ENCODE measurements around the gene MAD2L2. TPM values are rescaled to one million over a fixed set of nuclear protein-coding genes. Genes with fewer than 3 reads are reported as not detected.

The MAD2L2 gene
- polyA plus RNA-seq (2011; rRNA removed) (49.5 and 77.1 TPM in 2 replicates), polyA minus RNA-seq (2011; rRNA and poly(A)+ RNA removed) (29.9 and 44.6 TPM in 2 replicates)

DNA sequence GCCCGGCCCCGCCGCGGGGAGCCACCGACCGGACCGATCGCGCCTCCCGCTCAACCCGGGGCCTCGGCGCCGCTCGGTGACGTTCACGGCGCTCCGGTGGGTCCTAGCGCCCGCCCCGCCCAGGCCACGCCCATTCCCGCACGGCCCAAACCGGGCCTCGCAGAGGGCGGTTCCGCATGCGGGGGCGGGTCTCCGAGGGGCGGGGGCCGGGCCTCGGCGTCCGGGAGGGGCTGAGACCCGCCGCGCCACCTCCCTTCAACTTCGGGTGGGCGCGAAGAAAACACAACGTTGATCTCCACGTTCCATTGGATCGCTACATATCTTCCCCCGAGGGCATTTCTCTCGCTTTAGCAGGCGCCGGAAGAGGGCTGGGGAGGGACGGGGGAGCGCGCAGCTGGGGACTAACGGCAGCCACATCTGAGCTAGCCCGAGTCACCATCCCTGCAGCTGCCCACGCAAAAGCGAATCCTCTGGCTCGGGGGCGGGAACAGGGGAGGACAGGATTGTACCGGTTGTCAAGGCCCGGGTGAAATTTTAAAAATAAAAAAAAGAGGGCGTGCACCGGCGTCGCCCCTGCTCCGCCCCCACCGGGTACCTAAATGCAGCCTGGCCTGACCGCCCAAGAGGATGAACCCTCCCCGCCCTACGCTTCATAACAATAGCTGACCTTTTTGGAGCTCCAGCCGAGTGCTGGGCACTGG is at the start of gene MAD2L2:
Gene MAD2L2, minus strand, starts transcription at position 78 of the 701 bp plus-strand sequence. CDS start 547 bp downstream, outside the sequence.
- Histone ChIP-seq H3K27me3 (ENCODE audit: control insufficient read depth, insufficient read depth, low read length) (peaks cover 2% of the 10 kb centered on the region), H3K36me3 (ENCODE audit: control insufficient read depth, insufficient read depth, low read length) (peaks cover 7% of the 10 kb centered on the region), H3K4me3 (ENCODE audit: low read depth, low read length) (peak within 1 kb of the TSS; percentile 98)
- ChIA-PET POLR2A (no interaction called here), CTCF (interaction anchor here (0.7 to 3.5 kb wide), 7 partner anchors 9 to 245 kb away, joined by 3 to 25 read pairs (median 4); partner anchors contain the start of gene FBXO6)
- TF ChIP-seq, protein P1, sequence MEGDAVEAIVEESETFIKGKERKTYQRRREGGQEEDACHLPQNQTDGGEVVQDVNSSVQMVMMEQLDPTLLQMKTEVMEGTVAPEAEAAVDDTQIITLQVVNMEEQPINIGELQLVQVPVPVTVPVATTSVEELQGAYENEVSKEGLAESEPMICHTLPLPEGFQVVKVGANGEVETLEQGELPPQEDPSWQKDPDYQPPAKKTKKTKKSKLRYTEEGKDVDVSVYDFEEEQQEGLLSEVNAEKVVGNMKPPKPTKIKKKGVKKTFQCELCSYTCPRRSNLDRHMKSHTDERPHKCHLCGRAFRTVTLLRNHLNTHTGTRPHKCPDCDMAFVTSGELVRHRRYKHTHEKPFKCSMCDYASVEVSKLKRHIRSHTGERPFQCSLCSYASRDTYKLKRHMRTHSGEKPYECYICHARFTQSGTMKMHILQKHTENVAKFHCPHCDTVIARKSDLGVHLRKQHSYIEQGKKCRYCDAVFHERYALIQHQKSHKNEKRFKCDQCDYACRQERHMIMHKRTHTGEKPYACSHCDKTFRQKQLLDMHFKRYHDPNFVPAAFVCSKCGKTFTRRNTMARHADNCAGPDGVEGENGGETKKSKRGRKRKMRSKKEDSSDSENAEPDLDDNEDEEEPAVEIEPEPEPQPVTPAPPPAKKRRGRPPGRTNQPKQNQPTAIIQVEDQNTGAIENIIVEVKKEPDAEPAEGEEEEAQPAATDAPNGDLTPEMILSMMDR (IDR thresholded peaks at IDR 0.05; ENCODE audit: insufficient read depth, low read depth, low read length) = no peak
- peak; percentile 44 for DNase-seq (ENCODE audit: low read depth)

DNA sequence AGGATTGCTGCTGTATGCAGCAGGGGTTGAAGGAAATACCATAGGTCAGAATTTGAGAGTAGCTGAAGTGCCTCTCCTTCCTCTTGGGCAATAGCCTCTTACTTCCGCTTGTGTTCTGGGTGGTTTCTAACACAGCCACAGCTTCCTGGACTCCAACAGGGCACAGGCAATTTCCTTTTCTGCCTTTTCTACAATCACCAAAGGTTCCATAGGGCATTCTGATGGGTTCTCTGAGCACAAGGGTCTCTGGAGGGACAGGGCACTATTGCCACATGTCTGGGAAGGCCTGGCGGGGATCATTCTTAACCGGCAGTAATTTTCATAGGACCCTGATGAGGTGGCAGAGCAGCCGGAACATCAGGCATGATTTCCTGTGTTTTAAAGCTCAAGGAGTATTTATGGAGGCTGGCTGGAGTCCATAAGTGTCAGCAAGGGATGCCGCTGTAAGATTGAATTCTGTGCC is 49.5 kb upstream of the MAD2L2 start:
- ChIA-PET CTCF (interaction anchor here (0.7 to 2.4 kb wide), 7 partner anchors 8 to 693 kb away, joined by 3 to 11 read pairs (median 3); partner anchors contain the start of gene FBXO6), POLR2A (no interaction called here)
- no peaks in the 10 kb centered on the region for H3K27me3 ChIP-seq (ENCODE audit: control insufficient read depth, insufficient read depth, low read length)
- TF ChIP-seq, protein P1 (IDR thresholded peaks at IDR 0.05; ENCODE audit: insufficient read depth, low read depth, low read length) = no peak
- no peak overlapping the region for H3K4me3 ChIP-seq (ENCODE audit: low read depth, low read length)
- no peaks in the 10 kb centered on the region for H3K36me3 ChIP-seq (ENCODE audit: control insufficient read depth, insufficient read depth, low read length)
- no peak for DNase-seq (ENCODE audit: low read depth)

DNA sequence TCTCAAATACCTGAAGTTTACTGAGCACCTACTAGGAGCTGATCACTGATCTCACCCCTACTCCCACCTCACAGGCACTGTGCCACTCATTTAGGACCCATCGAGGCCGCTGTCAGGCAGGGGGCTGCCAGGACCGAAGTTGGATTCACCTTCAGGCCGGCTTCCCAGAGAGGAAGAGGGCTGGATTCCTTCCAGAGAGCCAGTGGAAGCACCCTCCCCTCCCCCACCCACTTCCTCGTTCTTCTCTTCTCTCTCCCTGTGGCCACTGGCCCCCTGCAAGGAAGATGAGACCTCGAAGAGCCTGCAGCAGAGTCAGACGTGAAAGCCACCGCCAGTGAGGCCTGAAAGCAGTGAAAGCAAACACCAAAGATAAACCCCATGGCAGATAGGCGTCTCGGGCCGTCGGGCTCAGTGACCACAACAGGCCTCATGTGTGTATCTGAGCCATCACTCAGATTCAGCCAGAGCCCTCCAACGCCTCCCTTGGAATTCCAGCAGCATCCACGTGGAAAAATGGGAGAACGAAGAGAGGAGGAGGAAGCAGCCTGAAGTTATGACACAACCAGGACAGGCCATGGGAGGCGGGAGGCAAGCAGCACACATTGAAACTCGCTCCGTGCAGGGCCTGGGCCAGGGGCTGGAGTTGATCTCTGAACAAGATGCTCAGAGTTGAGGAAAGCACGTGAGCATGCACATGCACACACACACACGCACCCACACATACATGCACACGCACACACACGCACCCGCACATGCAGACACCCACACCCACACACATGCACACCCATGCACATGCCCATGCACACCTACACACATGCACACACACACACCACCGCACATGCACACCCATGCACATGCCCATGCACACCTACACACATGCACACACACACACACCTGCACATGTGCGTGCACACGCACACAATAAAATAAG is 48.8 kb upstream of the MAD2L2 start:
- POLR2A ChIA-PET = no interaction called here
- no peaks in the 10 kb centered on the region for H3K36me3 ChIP-seq (ENCODE audit: control insufficient read depth, insufficient read depth, low read length)
- no peak for DNase-seq (ENCODE audit: low read depth)
- TF ChIP-seq, protein P1 (IDR thresholded peaks at IDR 0.05; ENCODE audit: insufficient read depth, low read depth, low read length) = no peak
- CTCF ChIA-PET = interaction anchor here (0.7 to 2.4 kb wide), 5 partner anchors 8 to 692 kb away, joined by 3 to 11 read pairs (median 3); partner anchors contain the start of gene FBXO6
- no peaks in the 10 kb centered on the region for H3K27me3 ChIP-seq (ENCODE audit: control insufficient read depth, insufficient read depth, low read length)
- H3K4me3 ChIP-seq (ENCODE audit: low read depth, low read length) = no peak overlapping the region

DNA sequence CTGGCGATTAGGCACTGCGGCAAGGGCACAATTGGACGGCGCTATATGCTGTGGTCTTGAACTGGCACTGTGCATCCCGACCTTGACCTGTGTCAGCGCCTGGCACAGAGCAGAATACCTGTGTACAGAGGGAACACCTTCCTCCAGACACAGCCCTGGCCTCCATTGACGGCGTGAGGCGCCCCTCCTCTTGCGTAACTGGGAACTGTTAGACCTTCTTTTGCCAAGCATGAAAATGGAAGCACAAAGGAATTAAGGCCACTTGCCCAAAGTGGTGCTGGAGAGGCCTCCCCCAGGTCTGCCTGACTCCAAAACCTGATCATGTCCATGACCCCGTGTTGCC is 48.2 kb upstream of the MAD2L2 start:
- CTCF ChIA-PET = interaction anchor here (1.0 kb wide), 1 partner anchor 9 kb away, joined by 5 read pairs; no protein-coding TSS in a partner anchor
- Histone ChIP-seq H3K27me3 (ENCODE audit: control insufficient read depth, insufficient read depth, low read length) (no peaks in the 10 kb centered on the region; the same call in 1 of the 2 replicates), H3K36me3 (ENCODE audit: control insufficient read depth, insufficient read depth, low read length) (no peaks in the 10 kb centered on the region), H3K4me3 (ENCODE audit: low read depth, low read length) (no peak overlapping the region)
- POLR2A ChIA-PET = no interaction called here
- TF ChIP-seq, protein P1 (IDR thresholded peaks at IDR 0.05; ENCODE audit: insufficient read depth, low read depth, low read length) = no peak
- no peak for DNase-seq (ENCODE audit: low read depth)

Measured in BJ (cell line).